Right lobe of liver (tissue), 4 donors: ENCODE measurements around the gene ADARB2.

Experiments
- POLR2A ChIP-seq: fragments of 450-650 bp; IDR thresholded peaks from one replicate; pipeline ENCODE4 v1.6.1; 2017; ENCODE audit warnings: antibody characterized with exemption, mild to moderate bottlenecking
- TF ChIP-seq, protein P1 (sequence below), 4 donors: fragments of 200-600 bp in 3 of 4; fragments of 450-650 bp in 1 of 4; IDR thresholded peaks; one replicate each; pipeline versions ENCODE4 v1.5.1 to v1.8.0; 2016 to 2022; ENCODE audit warnings: antibody characterized with exemption in 4 of 4, mild to moderate bottlenecking in 2 of 4
- donor health status: DM: no; HTN: no; CAD: no.
- donor health status: DM: no; HTN: no; CAD: no.
- donor health status: DM: no; HTN: yes; CAD: no.

DNA sequence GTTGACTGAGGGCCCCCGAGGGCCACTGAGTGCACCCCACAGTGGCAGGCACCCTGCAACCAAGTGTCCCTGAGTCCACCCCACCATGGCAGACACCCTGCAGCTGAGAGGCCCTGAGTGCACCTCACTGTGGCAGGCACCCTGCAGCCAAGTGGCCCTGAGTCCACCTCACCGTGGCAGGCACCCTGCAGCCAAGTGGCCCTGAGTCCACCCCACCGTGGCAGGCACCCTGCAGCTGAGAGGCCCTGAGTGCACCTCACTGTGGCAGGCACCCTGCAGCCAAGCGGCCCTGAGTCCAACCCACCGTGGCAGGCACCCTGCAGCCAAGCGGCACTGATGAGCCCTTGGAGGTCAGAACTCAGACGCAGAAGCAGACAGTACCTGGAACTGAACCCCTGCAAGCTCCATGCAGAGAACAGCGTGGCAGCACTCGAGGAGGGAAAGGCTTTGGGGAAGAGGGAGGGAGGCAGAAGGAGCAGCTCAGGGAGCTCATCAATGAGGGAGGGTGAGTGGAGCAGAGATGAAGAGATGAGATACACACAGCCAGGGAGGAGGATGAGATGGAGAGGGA is 524.7 kb downstream of the ADARB2 start:
- TF ChIP-seq, protein P1, sequence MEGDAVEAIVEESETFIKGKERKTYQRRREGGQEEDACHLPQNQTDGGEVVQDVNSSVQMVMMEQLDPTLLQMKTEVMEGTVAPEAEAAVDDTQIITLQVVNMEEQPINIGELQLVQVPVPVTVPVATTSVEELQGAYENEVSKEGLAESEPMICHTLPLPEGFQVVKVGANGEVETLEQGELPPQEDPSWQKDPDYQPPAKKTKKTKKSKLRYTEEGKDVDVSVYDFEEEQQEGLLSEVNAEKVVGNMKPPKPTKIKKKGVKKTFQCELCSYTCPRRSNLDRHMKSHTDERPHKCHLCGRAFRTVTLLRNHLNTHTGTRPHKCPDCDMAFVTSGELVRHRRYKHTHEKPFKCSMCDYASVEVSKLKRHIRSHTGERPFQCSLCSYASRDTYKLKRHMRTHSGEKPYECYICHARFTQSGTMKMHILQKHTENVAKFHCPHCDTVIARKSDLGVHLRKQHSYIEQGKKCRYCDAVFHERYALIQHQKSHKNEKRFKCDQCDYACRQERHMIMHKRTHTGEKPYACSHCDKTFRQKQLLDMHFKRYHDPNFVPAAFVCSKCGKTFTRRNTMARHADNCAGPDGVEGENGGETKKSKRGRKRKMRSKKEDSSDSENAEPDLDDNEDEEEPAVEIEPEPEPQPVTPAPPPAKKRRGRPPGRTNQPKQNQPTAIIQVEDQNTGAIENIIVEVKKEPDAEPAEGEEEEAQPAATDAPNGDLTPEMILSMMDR (IDR thresholded peaks at IDR 0.05) = no peak
- no peak for TF ChIP-seq POLR2A
